Endothelial cell of umbilical vein (primary cell): ENCODE data around the gene WDR41. TPM values are rescaled to one million over a fixed set of nuclear protein-coding genes. Genes with fewer than 3 reads are reported as not detected.
"Not testable (repeated sequence)": the region's sequence is repeated elsewhere in the genome, so short reads cannot be mapped to it uniquely, and the experiment has no call there.

ENCODE experiments used
- BruUV-seq: library from RNA; stranded (reverse); fragments of 400-500 nt; replicated peaks from 2 replicates; lab custom pipeline; 2021; lab: Mats Ljungman, UMichigan
- CTCF ChIA-PET: fragments of 300-600, 350-600 bp; sonication (Branson Sonifier 250); formaldehyde crosslinking; loops from one replicate; lab custom pipeline; 2021; ENCODE audit warnings: antibody characterized with exemption, inconsistent platforms; lab: Charles Lee
- POLR2A ChIA-PET: fragments of 300-600, 350-600 bp; sonication (Branson Sonifier 250); formaldehyde crosslinking; loops from one replicate; lab custom pipeline; 2021; ENCODE audit warnings: antibody characterized with exemption, inconsistent platforms; lab: Charles Lee
- DNase-seq: peaks from one replicate; pipeline ENCODE4 v3.0.0-alpha.2; 2011; ENCODE audit warnings: low read depth, low spot score
- FAIRE-seq: peaks from 2 replicates; lab custom pipeline; 2011; peaks lifted over from hg19 to GRCh38; lab: Jason Lieb, UNC
- H2AFZ ChIP-seq: 2 replicates; pipeline ENCODE4 v1.6.0; 2012; ENCODE audit warnings: low read depth, low read length, control low read depth, inconsistent platforms
- H3K27ac ChIP-seq: 2 replicates; pipeline ENCODE4 v1.5.1; 2011; ENCODE audit warnings: low read depth, mild to moderate bottlenecking, control low read depth, low read length, moderate library complexity; ENCODE audit not compliant: insufficient read depth
- H3K27me3 ChIP-seq, 2 experiments: 2 replicates each; pipeline versions ENCODE4 v1.6.0 to v1.6.1; 2011; ENCODE audit warnings: low read length in 2 of 2, mixed read lengths in 1 of 2; ENCODE audit not compliant: control insufficient read depth in 2 of 2, insufficient read depth in 2 of 2
- H3K36me3 ChIP-seq, 2 experiments: 2 replicates in 1 of 2; 3 replicates in 1 of 2; pipeline ENCODE4 v1.5.1; 2011; ENCODE audit warnings: low read length in 2 of 2, mild to moderate bottlenecking in 1 of 2, moderate library complexity in 1 of 2; ENCODE audit not compliant: control insufficient read depth in 2 of 2, insufficient read depth in 2 of 2; ENCODE audit errors: extremely low read depth in 1 of 2
- H3K4me1 ChIP-seq: 3 replicates; pipeline ENCODE4 v1.5.1; 2011; ENCODE audit warnings: mild to moderate bottlenecking, low read length; ENCODE audit not compliant: control insufficient read depth, insufficient read depth; ENCODE audit errors: extremely low read depth
- H3K4me2 ChIP-seq: 2 replicates; pipeline ENCODE4 v1.6.1; 2011; ENCODE audit warnings: low read length, control low read depth, mixed read lengths; ENCODE audit not compliant: insufficient read depth
- H3K4me3 ChIP-seq, 3 experiments: fragments of 200-600 bp in 1 of 3; sonication (generic), shearing (Covaris generic) in 1 of 3; replicated peaks in 1 of 3; 2 replicates each; pipeline ENCODE4 v1.5.1; 2011 to 2016; ENCODE audit warnings: control low read depth in 3 of 3, low read length in 3 of 3, mild to moderate bottlenecking in 2 of 3, inconsistent platforms in 1 of 3, low read depth in 1 of 3, moderate library complexity in 1 of 3; ENCODE audit not compliant: insufficient read depth in 1 of 3
- H3K79me2 ChIP-seq: 2 replicates; pipeline ENCODE4 v1.6.0; 2012; ENCODE audit warnings: low read length, inconsistent platforms; ENCODE audit not compliant: control insufficient read depth, insufficient read depth
- H3K9ac ChIP-seq: replicated peaks from 2 replicates; pipeline ENCODE3; 2011; ENCODE audit warnings: low read length, control low read depth; ENCODE audit not compliant: insufficient read depth; ENCODE audit errors: extremely low read depth
- H3K9me1 ChIP-seq: replicated peaks from 3 replicates; pipeline ENCODE4 v1.6.0; 2011; ENCODE audit warnings: mild to moderate bottlenecking, low read length; ENCODE audit not compliant: control insufficient read depth, insufficient read depth; ENCODE audit errors: extremely low read depth
- H3K9me3 ChIP-seq: replicated peaks from 2 replicates; pipeline ENCODE4 v1.5.1; 2012; ENCODE audit warnings: low read length, inconsistent platforms; ENCODE audit not compliant: control insufficient read depth, insufficient read depth
- H4K20me1 ChIP-seq: replicated peaks from 2 replicates; pipeline ENCODE3; 2011; ENCODE audit warnings: mild to moderate bottlenecking, low read length; ENCODE audit not compliant: control insufficient read depth, insufficient read depth; ENCODE audit errors: extremely low read depth
- FOS ChIP-seq: IDR thresholded peaks from 2 replicates; pipeline ENCODE4 v1.6.1; 2011; ENCODE audit warnings: mild to moderate bottlenecking, low read length, moderate library complexity, borderline replicate concordance; ENCODE audit not compliant: insufficient read depth
- GATA2 ChIP-seq: IDR thresholded peaks from 2 replicates; pipeline ENCODE4 v1.7.0; 2011; ENCODE audit warnings: low read depth, mild to moderate bottlenecking, moderate library complexity, mixed read lengths, low read length; ENCODE audit not compliant: insufficient read length, insufficient read depth
- dilution Hi-C: fragments of 300-500 bp; cut with MboI; formaldehyde crosslinking; loops from one replicate; pipeline ENCODE4 v1.15.0; 2019; ENCODE audit warnings: low sequenced_read_pairs; ENCODE audit not compliant: extremely low pct_ligation_motif_present
- intact Hi-C: fragments of 100-400 bp; cut with micrococcal nuclease; formaldehyde crosslinking; loops from one replicate; pipeline ENCODE4 v1.10.0; 2022
- polyA plus RNA-seq, 4 experiments: library from polyadenylated mRNA; depleted of rRNA in 3 of 4; stranded (reverse) in 3 of 4; unstranded in 1 of 4; fragments of >200 nt; gene quantifications; 2 replicates each; pipeline versions ENCODE4 v1.2.1 to v1.2.3, GENCODE V29; 2011 to 2012; ENCODE audit warnings: missing spikeins in 1 of 4
- total RNA-seq: library from RNA; stranded (reverse); gene quantifications from 2 replicates; pipeline ENCODE4 v1.2.3, GENCODE V29; 2021

WDR41 gene
- total and polyA plus RNA-seq, 2 donors (not counting 3 experiments of a cell fraction or from before 2014, with no cell fraction given), result 10.2 to 33.6 TPM

GRCh38 chr5:77492653-77493000, 511 bp upstream of the WDR41 start:
- Histone ChIP-seq H3K9me1 (no peaks in the 10 kb centered on the region), H3K4me3 (peak overlapping the region in 2 of 3 experiments; percentile 15 to 89), H3K9me3 (no peaks in the 10 kb centered on the region), H4K20me1 (no peaks in the 10 kb centered on the region), H2AFZ (peak overlapping the region; percentile 79), H3K27ac (no peak overlapping the region), H3K4me1 (peaks cover 9% of the 10 kb centered on the region), H3K4me2 (peak overlapping the region; percentile 62), H3K36me3 (no peaks in the 10 kb centered on the region), H3K9ac (no peak overlapping the region), H3K79me2 (peaks cover 13% of the 10 kb centered on the region), H3K27me3 (peaks cover 12 to 30% of the 10 kb centered on the region in 2 experiments)
- DNase-seq, result no peak
- no TSS peak for BruUV-seq
- CTCF ChIA-PET, result interaction anchor here (0.9 to 2.4 kb wide), 20 partner anchors 9 to 891 kb away, joined by 3 to 16 read pairs (median 4); partner anchors contain the start of genes AGGF1 and AP3B1
- TF ChIP-seq GATA2 (no peak), FOS (no peak)
- intact Hi-C loops, result loop anchor here (1.0 to 5.0 kb wide), 7 partner anchors 285 to 775 kb away; partner anchors contain the start of genes F2R, TBCA and ZBED3
- dilution Hi-C loops, result no loop called here
- no peak for FAIRE-seq
- POLR2A ChIA-PET, result no interaction called here

GRCh38 chr5:77490741-77491344, 1.3 kb downstream of the WDR41 start:
- H3K9me3 ChIP-seq, dilution Hi-C loops, H3K4me1 ChIP-seq, POLR2A ChIA-PET, BruUV-seq, H3K36me3 ChIP-seq, H4K20me1 ChIP-seq, H3K9me1 ChIP-seq: not testable (repeated sequence)
- Histone ChIP-seq H2AFZ (peak overlapping the region; percentile 49), H3K9ac (peak overlapping the region; percentile 95), H3K27me3 (peaks cover 9 to 14% of the 10 kb centered on the region in 2 experiments), H3K4me3 (peak overlapping the region; percentile 89 to 94 (median 90)), H3K4me2 (peak overlapping the region; percentile 69), H3K79me2 (peaks cover 13% of the 10 kb centered on the region), H3K27ac (peak overlapping the region; percentile 79)
- peak; percentile 24 for DNase-seq
- peak; percentile 86 for FAIRE-seq
- intact Hi-C loops, result loop anchor here (5.0 kb wide), 3 partner anchors 286 to 774 kb away; partner anchors contain the start of genes F2R and TBCA
- CTCF ChIA-PET, result interaction anchor here (1.7 to 2.0 kb wide), 5 partner anchors 8 to 804 kb away, joined by 6 to 15 read pairs (median 6); partner anchors contain the start of genes AGGF1 and AP3B1
